ENCODE data around the gene PEMT. TPM values are rescaled to one million over a fixed set of nuclear protein-coding genes. Genes with fewer than 3 reads are reported as not detected.

Gene PEMT
- total RNA-seq, 1 experiment from 2014 or later, result 27.0 TPM

DNA sequence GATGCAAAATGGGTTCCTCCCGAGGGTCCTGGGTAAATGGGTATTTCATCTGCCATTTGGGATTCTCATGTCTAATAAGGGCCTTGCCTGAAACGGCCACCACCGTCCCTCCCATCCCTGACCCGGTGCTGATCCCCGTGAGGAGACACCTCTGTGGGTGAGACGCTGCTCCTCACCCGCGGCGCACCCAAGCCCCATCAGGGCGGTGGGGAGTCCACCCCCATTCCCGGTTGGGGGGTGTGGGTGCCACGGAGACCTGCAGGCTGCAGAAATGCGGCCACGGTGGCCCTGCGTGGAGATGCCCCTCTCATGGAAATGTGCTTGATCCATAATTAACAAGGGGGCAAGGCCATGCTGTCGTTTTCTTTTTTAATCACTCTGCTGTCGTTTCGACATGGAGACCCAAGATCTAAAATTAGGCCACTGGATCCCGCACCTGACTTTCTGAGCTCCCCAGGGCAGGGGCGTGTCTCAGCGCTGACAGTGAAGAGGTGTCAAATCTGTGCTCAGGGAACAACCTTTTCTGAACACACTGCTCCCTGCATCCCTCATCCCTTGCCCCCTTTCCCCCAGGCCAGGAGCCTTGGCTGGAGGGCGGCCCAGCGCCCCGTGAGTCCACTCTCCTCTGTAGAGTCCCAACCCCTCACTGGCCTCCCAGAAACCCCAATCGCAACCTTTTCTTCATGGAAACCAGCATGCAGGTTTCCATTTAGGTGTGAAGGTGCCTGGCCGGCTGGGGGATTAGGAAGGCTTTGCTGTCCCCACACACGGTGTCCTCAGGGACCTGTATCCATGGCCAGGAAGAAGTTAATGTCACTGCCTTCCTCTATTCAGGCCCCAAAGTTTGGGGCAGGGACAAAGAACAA is 38.9 kb downstream of the PEMT start:
- no TSS peak for BruUV-seq (replicated peaks)

DNA sequence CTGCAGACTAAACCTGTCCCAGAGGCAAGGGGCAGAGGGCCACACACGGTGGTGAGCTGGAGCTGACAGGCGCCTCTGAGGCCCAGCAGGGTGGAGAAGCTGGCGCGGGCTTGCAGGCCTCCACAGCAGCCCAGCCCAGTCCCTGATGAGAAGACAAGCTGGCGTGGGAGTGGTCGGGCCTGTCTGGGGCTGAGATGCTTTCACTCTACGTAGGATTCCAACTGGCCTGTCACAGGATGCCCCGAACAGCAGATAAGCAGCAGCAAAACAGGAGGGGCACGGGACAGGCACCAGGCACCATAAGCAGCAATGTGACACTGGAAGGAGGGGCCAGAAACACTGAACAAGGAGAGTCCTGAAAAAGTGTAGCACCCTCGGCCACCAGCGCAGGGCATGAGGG is 40.1 kb downstream of the PEMT start:
- ChIA-PET POLR2A (no interaction called here), CTCF (no interaction called here)
- intact Hi-C loops (cut with micrococcal nuclease; ENCODE audit: unreplicated experiment) (no loop called here), in situ Hi-C loops (cut with HindIII; ENCODE audit: low pct_unique_long_range_greater_than_20kb, low sequenced_read_pairs) (no loop called here)
- H3K27ac ChIP-seq (ENCODE audit: low read length), result no peak overlapping the region
- ATAC-seq, result no peak
- H3K4me1 ChIP-seq (ENCODE audit: control insufficient read depth, insufficient read depth, low read length), result no peaks in the 10 kb centered on the region
- H3K27me3 ChIP-seq (ENCODE audit: control insufficient read depth, insufficient read depth, low read length), result no peaks in the 10 kb centered on the region
- BruUV-seq (replicated peaks), result no TSS peak
- H3K36me3 ChIP-seq (ENCODE audit: control insufficient read depth, insufficient read depth, low read length), result no peaks in the 10 kb centered on the region
- no peaks in the 10 kb centered on the region for H3K9me3 ChIP-seq (ENCODE audit: control insufficient read depth, insufficient read depth, low read depth, low read length)
- H3K4me3 ChIP-seq (ENCODE audit: low read depth in 2 of 2, low read length in 2 of 2), result no peak overlapping the region
- DNase-seq (ENCODE audit: low read depth, low spot score), result no peak
- TF ChIP-seq SIN3A (IDR thresholded peaks at IDR 0.05; ENCODE audit: borderline replicate concordance, insufficient read depth, low read depth, low read length) (no peak), TCF7L2 (IDR thresholded peaks at IDR 0.05; ENCODE audit: low read depth, low read length) (no peak), POLR2AphosphoS5 (IDR thresholded peaks at IDR 0.05; ENCODE audit: low read depth, low read length) (no peak)
- TF ChIP-seq, protein P1, sequence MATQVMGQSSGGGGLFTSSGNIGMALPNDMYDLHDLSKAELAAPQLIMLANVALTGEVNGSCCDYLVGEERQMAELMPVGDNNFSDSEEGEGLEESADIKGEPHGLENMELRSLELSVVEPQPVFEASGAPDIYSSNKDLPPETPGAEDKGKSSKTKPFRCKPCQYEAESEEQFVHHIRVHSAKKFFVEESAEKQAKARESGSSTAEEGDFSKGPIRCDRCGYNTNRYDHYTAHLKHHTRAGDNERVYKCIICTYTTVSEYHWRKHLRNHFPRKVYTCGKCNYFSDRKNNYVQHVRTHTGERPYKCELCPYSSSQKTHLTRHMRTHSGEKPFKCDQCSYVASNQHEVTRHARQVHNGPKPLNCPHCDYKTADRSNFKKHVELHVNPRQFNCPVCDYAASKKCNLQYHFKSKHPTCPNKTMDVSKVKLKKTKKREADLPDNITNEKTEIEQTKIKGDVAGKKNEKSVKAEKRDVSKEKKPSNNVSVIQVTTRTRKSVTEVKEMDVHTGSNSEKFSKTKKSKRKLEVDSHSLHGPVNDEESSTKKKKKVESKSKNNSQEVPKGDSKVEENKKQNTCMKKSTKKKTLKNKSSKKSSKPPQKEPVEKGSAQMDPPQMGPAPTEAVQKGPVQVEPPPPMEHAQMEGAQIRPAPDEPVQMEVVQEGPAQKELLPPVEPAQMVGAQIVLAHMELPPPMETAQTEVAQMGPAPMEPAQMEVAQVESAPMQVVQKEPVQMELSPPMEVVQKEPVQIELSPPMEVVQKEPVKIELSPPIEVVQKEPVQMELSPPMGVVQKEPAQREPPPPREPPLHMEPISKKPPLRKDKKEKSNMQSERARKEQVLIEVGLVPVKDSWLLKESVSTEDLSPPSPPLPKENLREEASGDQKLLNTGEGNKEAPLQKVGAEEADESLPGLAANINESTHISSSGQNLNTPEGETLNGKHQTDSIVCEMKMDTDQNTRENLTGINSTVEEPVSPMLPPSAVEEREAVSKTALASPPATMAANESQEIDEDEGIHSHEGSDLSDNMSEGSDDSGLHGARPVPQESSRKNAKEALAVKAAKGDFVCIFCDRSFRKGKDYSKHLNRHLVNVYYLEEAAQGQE (IDR thresholded peaks at IDR 0.05; ENCODE audit: insufficient read depth in 1 of 2, low read depth in 2 of 2, low read length in 1 of 2), result no peak
- TF ChIP-seq, protein P2, sequence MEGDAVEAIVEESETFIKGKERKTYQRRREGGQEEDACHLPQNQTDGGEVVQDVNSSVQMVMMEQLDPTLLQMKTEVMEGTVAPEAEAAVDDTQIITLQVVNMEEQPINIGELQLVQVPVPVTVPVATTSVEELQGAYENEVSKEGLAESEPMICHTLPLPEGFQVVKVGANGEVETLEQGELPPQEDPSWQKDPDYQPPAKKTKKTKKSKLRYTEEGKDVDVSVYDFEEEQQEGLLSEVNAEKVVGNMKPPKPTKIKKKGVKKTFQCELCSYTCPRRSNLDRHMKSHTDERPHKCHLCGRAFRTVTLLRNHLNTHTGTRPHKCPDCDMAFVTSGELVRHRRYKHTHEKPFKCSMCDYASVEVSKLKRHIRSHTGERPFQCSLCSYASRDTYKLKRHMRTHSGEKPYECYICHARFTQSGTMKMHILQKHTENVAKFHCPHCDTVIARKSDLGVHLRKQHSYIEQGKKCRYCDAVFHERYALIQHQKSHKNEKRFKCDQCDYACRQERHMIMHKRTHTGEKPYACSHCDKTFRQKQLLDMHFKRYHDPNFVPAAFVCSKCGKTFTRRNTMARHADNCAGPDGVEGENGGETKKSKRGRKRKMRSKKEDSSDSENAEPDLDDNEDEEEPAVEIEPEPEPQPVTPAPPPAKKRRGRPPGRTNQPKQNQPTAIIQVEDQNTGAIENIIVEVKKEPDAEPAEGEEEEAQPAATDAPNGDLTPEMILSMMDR (IDR thresholded peaks at IDR 0.05), result no peak

More for the DNA sequence above, 38.9 kb downstream of the PEMT start:
- TF ChIP-seq POLR2AphosphoS5 (IDR thresholded peaks at IDR 0.05; ENCODE audit: low read depth, low read length) (no peak), TCF7L2 (IDR thresholded peaks at IDR 0.05; ENCODE audit: low read depth, low read length) (no peak), SIN3A (IDR thresholded peaks at IDR 0.05; ENCODE audit: borderline replicate concordance, insufficient read depth, low read depth, low read length) (no peak)
- TF ChIP-seq, protein P1 (IDR thresholded peaks at IDR 0.05; ENCODE audit: insufficient read depth in 1 of 2, low read depth in 2 of 2, low read length in 1 of 2), result no peak
- TF ChIP-seq, protein P2 (IDR thresholded peaks at IDR 0.05), result no peak
- Histone ChIP-seq H3K4me1 (ENCODE audit: control insufficient read depth, insufficient read depth, low read length) (no peaks in the 10 kb centered on the region), H3K27ac (ENCODE audit: low read length) (no peak overlapping the region), H3K9me3 (ENCODE audit: control insufficient read depth, insufficient read depth, low read depth, low read length) (no peaks in the 10 kb centered on the region), H3K27me3 (ENCODE audit: control insufficient read depth, insufficient read depth, low read length) (no peaks in the 10 kb centered on the region), H3K36me3 (ENCODE audit: control insufficient read depth, insufficient read depth, low read length) (no peaks in the 10 kb centered on the region), H3K4me3 (ENCODE audit: low read depth in 2 of 2, low read length in 2 of 2) (no peak overlapping the region)
- intact Hi-C loops (cut with micrococcal nuclease; ENCODE audit: unreplicated experiment), result no loop called here
- ATAC-seq (no peak), DNase-seq (ENCODE audit: low read depth, low spot score) (no peak)
- POLR2A ChIA-PET, result no interaction called here
- CTCF ChIA-PET, result no interaction called here
- in situ Hi-C loops (cut with HindIII; ENCODE audit: low pct_unique_long_range_greater_than_20kb, low sequenced_read_pairs), result no loop called here

Data from Panc1 (cell line).